Anterior cingulate cortex (tissue), 58 donors: ENCODE results near the gene RAB31.

Source experiments
- DNase-seq, 58 donors: peaks; one replicate each; lab custom pipeline; 2025; lab: John Stamatoyannopoulos, UW

The RAB31 gene

GRCh38 chr18:9809697-9810096 is 101.6 kb downstream of the RAB31 start:
- no peak for DNase-seq

GRCh38 chr18:9810299-9810698 is 102.2 kb downstream of the RAB31 start:
- no peak for DNase-seq

DNA sequence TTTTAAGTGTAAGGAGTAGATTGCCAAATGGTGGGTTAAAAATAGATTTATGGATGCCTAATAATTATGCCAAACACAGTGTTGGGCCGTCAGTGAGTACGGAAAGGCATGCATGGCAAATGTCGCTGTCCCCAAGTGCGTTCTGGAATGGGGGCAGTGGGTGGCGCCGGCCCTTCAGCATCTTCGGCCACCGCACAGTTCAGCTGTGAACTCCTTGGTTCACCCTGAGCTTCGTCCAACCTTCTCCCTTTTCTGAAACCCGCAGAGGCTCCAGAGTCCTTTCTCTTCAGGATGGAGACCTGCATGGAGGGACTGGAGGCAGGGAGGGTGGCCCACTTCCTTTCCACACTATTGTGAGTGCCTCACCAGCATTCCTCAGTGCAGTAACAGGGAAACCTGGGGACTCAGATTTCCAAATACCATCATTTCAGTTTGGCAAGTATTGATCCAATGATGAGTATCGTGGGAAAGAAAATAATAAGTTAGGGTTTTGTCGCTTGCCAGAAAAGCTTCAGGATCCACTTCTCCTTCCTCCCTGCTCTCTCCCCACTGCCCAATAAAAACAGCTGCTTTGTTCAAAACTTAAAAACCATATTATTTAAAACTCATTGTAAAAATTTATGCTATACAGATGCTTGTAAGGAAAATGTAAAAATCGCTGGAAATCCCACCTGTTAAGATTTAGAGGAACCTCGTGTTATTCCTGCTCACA is 103.0 kb downstream of the RAB31 start:
- peak in 1 of 58 donors; percentile 24 for DNase-seq

DNA sequence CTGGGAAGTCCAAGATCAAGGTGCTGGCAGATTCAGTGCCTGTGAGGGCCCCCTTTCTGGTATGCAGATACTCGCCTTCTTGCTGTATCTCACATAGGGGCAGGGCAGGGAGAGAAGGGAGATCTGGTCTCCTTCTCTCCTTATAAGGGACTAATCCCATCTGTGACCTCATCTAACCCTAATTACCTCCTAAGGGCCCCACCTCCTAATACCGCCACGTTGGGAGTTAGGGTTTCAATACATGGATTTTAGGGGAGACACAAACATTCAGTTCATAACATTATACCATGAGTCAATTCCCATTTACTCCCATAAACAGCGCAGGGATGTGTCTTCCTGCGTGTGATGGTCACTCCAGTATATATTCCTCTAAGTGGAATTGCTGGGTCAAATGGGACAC is 103.9 kb downstream of the RAB31 start:
- no peak for DNase-seq

GRCh38 chr18:9814431-9814830 is 106.3 kb downstream of the RAB31 start:
- no peak for DNase-seq

- DNase-seq = no peak
Observed at GRCh38 chr18:9817286-9817685, 109.2 kb downstream of the RAB31 start.

GRCh38 chr18:9817725-9818422 is 109.8 kb downstream of the RAB31 start:
- DNase-seq = no peak

DNA sequence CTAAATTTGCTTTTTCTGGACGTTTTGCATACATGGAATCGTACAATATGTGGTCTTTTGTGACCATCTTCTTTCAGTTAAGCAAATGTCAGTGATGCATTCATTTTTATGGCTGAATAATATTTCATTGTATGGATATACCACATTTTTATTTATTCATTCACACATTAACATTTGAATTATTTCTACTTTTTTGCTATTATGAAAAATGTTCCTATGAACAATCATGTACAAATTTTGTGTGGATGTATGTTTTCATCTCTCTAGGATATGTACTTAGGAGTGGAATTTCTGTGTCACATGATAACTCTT is 110.3 kb downstream of the RAB31 start:
- no peak for DNase-seq

DNA sequence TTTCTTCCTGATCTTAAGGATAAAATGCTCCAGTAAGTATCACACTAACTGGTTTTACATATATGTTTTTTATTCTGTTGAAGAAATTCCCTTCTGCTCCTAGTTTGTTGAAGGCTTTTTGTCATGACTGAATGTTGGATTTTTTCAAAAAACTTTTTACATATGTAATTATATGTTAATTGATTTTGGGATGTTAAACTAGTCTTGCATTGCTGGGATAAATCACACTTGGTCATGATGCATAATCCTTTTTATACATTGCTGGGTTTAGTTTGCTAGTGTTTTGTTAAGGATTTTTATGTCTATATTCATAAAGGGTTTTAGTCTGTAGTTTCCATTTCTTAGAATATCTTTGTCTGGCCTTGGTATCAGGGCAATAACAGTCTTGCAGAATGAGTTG is 112.0 kb downstream of the RAB31 start:
- DNase-seq = no peak

DNA sequence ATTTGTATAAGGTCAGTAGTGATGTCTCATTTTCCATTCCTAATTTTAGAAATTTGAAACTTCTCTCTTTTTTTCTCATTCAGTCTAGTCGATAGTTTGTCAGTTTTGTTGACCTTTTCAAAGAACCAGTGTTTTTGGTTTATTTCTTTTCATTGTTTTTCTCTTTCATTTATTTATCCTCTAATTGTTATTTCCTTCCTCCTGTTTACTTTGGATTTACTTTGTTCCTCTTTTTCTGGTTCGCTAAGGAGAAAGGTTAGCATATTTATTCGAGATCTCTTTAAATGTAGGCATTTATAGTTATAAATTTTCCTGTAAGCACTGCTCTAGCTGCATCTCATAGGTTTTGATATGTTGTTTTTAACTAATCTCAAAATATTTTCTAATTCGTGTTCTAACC is 112.6 kb downstream of the RAB31 start:
- no peak for DNase-seq

GRCh38 chr18:9822587-9823185 is 114.6 kb downstream of the RAB31 start:
- peak in 1 of 58 donors; percentile 20 for DNase-seq

DNA sequence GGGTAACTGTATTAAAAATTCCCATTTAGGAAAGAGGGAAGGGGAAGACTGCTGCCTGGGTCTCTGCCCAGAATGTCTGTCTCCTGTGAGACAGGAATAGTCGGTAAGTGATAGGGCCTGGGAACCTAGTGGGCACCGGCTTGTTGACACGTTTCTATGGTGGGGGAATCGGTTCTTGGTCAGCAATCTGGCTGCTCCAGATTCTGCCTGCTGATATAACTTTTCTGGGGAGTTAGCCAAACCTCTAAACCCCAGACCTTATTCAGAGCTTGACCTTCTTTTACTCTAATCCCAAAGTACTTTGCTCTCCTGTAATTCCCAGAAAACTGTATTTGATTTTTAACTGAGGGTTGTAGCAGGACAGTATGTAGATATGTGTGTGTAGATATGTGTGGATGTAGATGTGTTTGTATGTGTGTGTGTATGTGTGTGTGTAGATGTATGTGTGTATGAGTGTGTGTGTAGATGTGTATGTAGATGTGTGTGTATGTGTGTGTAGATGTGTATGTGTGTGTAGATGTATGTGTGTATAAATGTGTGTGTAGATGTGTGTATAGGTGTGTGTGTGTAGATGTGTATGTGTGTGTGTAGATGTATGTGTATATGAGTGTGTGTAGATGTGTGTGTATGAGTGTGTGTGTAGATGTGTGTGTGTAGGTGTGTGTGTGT is 115.8 kb downstream of the RAB31 start:
- no peak for DNase-seq

DNA sequence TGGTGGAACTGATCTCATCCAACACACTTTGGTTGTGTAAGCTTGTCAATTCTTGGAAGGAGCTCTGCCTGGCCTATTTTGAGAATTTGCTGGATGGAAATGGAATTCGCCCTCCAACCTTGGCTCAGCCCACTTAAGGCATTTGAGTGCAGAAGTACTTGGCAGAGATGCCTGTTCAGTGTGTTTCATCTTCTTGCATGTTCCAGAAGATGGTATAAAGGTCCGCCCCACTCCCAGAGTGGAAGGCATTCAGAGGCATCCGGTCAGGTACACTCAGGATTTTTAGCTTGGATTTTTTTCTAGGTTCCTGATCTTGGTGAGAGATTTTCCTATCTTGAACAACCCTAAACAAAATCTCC is 116.4 kb downstream of the RAB31 start:
- no peak for DNase-seq

DNA sequence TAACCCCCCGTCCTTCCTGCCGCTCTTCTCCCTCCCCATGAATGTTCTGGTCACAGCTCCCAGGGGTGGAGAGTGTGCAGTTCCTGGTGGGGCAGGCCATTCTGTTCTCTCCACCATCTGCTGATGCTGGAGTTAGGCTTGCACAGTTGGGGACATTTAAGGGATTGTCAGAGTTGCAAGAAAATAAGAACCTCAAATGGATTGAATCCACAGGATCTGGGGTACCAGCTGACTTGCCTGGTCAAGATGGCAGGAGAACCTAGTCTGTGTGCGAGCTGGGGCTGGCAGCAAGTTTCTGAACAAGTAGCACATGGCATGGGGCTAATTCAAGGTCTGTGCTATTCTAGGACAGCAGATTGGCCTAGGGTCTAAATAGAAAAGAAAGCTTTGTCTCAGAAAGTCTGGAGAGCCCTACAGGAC is 116.9 kb downstream of the RAB31 start:
- no peak for DNase-seq

GRCh38 chr18:9825571-9826073 is 117.5 kb downstream of the RAB31 start:
- peak in 2 of 58 donors; percentile 33 to 38 for DNase-seq

- no peak for DNase-seq
Observed at GRCh38 chr18:9826685-9827084, 118.6 kb downstream of the RAB31 start.

DNA sequence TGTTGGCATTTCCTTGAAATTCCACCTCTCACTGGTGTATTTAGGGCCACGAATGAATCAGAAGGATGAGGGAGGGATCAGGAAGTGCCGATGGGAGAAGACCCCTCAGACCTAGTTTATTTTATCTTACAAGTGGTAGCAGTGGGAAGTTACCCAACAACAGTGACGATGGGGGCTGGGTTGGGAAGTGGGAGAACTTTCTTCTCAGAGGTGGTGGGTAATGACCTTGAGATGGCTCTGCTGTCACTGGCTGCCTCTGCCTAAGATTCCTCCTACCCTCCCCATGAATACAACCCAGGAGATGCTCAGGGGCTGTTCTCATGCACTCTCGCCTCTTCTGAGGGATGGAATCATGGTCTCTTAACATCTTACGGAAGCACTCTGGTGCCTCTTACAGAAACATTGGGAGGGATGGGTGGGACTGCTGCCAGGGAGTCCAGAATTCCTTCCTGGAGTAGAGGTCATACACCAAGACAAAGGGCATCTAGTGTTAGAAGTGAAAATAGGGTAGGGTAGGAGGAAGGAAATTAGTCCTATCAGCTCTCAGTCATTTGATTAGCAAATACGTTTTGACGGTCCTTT is 119.2 kb downstream of the RAB31 start:
- no peak for DNase-seq

DNA sequence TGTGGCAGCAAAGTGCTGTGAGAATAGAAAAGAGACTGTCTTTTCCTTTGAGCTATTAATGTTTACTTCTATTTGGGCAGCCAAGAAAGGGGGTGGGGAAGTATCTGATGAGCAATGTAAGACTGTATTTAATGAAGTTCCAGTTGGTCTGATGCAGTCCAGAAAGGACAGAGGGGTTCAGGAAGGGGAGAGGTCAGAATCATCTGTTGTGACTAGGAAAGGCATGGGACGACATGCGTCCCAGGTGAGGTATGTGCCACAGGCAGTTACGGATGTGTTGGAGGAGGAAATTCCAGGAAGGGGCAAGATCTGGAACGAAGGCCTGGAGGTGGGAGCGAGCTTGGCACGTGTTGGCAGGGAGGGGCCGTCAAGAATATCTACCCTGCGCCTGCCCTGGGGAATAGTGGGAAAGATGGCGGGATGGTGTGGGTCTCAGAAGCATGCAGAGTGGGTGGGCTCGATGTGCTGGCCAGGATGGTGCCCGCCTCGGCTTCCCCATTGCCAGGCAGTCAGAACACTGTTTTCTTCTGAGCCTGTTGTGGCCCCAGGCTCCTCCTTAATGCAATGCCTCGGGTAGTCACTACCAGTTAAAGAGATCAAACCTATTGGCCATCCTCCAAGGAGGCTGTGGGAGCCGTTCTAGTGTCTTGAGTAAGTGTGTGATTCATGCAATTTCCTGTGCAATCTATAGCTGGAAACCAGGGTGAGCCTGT is 119.8 kb downstream of the RAB31 start:
- DNase-seq = peak in 5 of 58 donors; percentile 15 to 46 (median 33)

DNA sequence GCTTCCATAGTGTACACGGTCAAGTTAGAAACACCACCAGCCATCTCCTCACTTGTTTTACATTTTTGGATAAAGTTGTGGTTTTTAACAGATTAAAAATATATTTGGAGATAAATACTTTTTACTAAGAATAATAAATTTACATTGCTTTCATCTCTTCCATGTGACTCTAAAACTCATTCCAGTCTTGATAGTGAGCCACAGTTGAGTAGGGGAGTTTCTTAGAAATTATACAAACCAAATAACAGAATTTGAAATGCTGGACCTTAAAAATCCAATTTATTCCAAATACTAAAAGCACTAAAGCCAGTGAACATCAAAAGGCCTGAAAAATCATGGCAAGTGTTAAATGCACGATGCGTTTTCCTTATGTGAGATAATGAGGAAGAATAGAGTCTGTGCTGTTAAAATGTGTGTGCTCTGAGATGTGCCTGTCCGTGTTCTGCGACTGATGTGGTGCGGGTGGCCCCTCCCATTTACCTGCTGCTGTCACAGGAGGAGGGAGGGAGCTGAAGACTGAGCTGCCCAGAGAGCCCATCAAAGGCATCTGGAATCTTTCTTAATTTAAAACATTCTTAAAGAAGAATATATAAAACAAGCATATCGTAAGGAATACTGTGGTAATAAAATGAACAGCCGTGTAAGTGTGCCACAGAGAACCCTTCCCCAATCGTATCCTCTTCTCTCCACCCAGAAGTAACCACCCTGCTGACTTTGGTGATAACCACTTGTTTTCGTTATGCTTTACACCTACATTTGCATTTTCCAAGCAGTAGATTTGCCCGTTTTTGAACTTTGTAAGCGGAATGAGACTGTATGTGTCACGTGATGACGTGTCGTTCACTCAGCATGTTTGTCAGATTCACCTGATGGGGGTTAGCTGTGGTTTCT is 120.7 kb downstream of the RAB31 start:
- no peak for DNase-seq
